Right lobe of liver (tissue), 4 donors: ENCODE results near the gene FTO.

Experiments used
- CTCF ChIP-seq, 4 donors: fragments of 200-600 bp in 3 of 4; fragments of 450-650 bp in 1 of 4; IDR thresholded peaks; one replicate each; pipeline versions ENCODE4 v1.5.1 to v1.8.0; 2016 to 2022; ENCODE audit warnings: antibody characterized with exemption in 4 of 4, mild to moderate bottlenecking in 2 of 4
- POLR2A ChIP-seq: fragments of 450-650 bp; IDR thresholded peaks from one replicate; pipeline ENCODE4 v1.6.1; 2017; ENCODE audit warnings: antibody characterized with exemption, mild to moderate bottlenecking
- donor health status: DM: no; HTN: no; CAD: no.
- donor health status: DM: no; HTN: no; CAD: no.
- donor health status: DM: no; HTN: yes; CAD: no.

- TF ChIP-seq CTCF (IDR thresholded peaks at IDR 0.05) (no peak), POLR2A (no peak)
These were observed 311.2 kb downstream of the FTO start for GRCh38 chr16:54015147-54015546.
